ENCODE data around the gene CAMK1D.

CAMK1D gene

GRCh38 chr10:12658526-12658925 lies 309.2 kb downstream of the CAMK1D start:
- no peak for DNase-seq (ENCODE audit: low read depth)

GRCh38 chr10:12659706-12660105 lies 310.4 kb downstream of the CAMK1D start:
- DNase-seq (ENCODE audit: low read depth), result no peak

DNA sequence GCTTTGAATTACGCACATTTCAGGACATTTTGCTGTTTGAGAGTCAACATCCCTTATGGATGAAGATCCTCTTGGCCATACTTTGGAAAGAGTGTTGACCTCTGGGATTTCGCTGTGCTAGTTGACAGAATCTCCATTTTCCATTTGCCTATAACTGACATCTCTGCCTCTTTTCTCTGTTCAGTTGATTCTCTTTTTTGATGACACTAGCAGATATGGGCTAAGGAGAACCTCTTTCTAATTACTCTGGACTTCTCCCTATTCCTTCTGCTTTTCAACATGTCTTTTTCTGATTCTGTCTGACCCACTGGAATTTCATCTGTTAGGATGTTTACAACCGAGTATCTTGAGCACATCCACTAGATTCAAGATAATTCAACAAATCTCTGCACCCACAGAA lies 311.5 kb downstream of the CAMK1D start:
- DNase-seq (ENCODE audit: low read depth), result no peak

GRCh38 chr10:12661671-12662070 lies 312.3 kb downstream of the CAMK1D start:
- DNase-seq (ENCODE audit: low read depth), result no peak

- DNase-seq (ENCODE audit: low read depth), result no peak
Observed at GRCh38 chr10:12663863-12664262, 314.5 kb downstream of the CAMK1D start.

DNA sequence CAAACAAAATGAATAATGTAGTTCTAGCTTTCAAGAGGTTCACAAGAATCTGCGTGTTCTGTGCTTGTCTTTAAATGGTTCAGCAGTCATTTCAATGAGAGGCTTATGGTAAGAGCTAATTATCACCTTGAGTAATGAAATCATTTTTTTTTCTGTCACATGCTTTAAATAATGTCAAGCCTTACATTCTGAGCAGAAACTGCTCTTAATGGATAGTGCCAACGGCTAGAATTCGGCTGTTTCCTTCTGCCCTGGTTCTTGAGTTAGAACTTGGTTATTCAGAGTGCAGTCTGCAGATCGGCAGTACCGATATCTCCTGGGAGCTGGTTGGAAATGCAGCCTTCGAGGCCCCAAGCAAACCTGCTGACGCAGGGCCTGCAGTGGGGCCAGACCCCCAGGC lies 316.2 kb downstream of the CAMK1D start:
- no peak for DNase-seq (ENCODE audit: low read depth)

- no peak for DNase-seq (ENCODE audit: low read depth)
Observed at GRCh38 chr10:12667052-12667451, 317.7 kb downstream of the CAMK1D start.

GRCh38 chr10:12668634-12669033 lies 319.3 kb downstream of the CAMK1D start:
- DNase-seq (ENCODE audit: low read depth), result no peak

GRCh38 chr10:12670004-12670403 lies 320.7 kb downstream of the CAMK1D start:
- no peak for DNase-seq (ENCODE audit: low read depth)

DNA sequence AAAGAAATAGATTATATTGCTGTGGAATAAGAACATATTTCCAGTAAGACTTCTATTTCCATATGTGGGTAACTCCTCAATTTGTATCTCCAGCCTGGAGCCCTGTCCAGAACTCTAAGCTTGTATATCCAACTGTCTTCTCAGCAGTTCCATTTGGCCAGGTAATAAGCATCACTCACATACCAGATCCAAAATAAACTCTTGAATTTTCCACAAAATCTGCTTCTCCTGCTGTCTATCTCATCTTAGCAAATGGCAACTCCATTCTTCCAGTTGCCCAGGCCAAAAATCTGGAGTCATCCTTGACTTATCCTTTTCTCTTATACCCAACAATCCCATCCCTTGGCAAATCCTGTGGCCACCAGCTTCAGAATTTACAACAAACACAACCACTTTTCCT lies 325.8 kb downstream of the CAMK1D start:
- no peak for DNase-seq (ENCODE audit: low read depth)

GRCh38 chr10:12679636-12680035 lies 330.3 kb downstream of the CAMK1D start:
- DNase-seq (ENCODE audit: low read depth), result no peak

GRCh38 chr10:12681252-12681651 lies 331.9 kb downstream of the CAMK1D start:
- DNase-seq (ENCODE audit: low read depth), result no peak

DNA sequence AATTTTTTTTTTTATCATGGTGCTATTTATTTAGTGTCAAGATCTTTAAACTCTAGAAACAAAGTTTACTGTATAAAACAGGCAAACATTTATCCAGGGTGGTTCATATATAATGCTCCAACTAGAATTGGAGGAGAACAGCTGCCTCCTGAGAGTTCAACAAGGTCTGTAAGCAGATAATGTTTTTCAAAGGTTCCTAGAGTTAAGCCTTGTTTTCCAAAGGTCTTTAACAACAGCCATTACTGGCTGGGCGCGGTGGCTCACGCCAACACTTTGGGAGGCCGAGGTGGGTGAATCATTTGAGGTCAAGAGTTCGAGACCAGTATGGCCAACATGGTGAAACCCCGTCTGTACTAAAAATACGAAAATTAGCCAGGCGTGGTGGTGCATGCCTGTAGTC lies 335.4 kb downstream of the CAMK1D start:
- DNase-seq (ENCODE audit: low read depth), result no peak

DNA sequence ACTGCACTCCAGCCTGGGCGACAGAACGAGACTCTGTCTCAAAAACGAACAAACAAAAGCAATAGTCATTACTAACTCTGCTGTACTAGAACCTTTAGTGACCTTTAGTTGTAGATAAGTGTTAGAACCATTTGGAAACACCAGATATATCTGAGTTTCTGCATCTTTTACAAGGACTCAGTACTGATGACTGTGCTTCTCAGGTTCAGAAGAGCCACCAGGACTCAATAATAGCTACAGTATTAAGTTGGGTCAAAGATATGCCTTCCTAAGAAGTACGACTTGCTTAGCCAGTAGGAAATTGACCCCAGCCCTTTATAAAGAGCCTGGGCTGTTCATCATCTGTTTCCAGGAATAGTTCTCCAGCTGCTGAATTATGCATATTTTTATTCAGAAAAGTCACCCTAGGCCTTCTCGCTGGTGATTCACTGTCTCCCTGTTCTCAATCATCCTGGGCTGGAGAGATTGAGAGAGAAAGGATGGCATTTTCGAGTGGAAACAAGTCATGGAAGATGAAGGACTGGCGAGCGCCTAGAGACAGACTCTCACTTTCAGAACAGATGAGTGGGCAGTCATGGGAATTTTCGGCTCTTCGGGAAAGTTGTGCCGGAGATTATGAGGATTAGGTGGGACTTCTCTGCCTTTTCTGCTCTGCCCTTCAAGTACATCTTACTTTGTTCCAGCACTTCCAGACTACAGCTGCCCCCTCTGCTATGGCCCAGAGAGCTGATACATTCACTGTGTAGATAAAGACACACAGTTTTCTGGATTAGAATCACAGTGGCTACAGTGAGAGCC lies 336.1 kb downstream of the CAMK1D start:
- DNase-seq (ENCODE audit: low read depth), result no peak

- DNase-seq (ENCODE audit: low read depth), result no peak
Observed at GRCh38 chr10:12687996-12688395, 338.6 kb downstream of the CAMK1D start.

DNA sequence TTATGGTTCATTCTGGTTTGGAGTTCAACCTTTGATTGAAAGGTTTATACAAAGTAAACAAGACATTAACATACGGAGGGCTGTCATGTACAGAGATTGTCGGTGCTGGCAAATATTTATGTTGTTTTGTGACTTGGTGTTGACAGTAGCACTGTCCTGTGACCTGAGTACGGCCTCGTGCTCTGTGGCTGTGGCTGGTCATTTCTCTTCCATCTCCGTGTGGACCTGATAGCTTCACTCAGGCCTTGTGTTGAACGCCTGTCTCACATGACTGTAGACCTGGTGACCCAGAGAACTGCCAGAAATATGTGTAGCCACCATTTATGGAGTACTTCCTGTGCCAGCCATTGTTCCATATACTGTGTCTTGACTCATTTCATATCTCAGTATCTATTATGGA lies 340.5 kb downstream of the CAMK1D start:
- DNase-seq (ENCODE audit: low read depth), result no peak

DNA sequence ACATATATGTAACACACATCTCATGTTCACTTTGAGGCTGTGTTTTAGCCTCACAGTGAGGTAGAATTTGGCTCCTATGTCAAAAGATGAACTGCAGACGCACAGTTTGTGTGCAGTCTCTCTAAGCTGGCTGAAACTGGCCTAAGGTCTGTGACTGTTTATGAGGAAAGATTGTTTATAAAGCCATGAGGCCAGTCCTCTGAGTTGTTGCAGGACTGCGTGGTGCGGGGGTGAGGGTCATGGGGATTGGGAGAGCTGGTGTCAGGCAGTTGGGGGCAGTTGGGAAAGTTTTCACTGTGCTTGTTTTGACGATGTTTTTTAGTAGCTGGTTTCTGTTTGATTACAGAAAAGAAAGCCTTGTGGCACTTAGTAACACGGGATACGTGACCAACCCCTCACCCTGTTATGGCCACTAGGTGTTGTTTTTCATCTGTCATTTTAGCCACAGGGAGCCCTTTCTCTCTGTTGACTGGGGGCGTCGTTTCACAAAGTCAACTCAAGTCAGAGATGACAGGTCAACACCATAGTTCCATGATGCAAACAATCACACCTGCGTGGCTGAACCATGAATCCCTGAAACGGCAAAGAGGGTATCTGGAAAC lies 341.3 kb downstream of the CAMK1D start:
- DNase-seq (ENCODE audit: low read depth), result no peak

- no peak for DNase-seq (ENCODE audit: low read depth)
Observed at GRCh38 chr10:12691596-12691995, 342.2 kb downstream of the CAMK1D start.

DNA sequence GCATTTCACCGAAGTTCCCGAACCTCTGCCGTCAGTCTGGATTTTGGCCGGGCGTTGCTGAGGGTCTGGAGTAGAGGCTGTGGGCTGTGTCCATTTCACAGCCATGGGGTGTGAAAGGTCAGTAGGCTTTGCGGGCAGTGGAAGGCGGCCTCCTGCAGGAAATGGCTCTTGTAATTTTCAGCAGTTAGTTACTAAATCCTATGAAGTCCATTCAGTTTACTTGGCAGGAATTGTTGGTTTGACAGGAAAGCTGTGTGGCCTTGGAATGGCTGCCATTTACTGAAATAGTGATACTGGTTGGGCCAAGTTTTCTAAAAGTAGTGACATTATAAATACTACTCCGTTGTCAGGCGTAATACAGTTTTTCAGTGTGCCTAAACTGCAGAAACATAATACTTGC lies 348.4 kb downstream of the CAMK1D start:
- no peak for DNase-seq (ENCODE audit: low read depth)

GRCh38 chr10:12699258-12699700 lies 349.9 kb downstream of the CAMK1D start:
- no peak for DNase-seq (ENCODE audit: low read depth)

DNA sequence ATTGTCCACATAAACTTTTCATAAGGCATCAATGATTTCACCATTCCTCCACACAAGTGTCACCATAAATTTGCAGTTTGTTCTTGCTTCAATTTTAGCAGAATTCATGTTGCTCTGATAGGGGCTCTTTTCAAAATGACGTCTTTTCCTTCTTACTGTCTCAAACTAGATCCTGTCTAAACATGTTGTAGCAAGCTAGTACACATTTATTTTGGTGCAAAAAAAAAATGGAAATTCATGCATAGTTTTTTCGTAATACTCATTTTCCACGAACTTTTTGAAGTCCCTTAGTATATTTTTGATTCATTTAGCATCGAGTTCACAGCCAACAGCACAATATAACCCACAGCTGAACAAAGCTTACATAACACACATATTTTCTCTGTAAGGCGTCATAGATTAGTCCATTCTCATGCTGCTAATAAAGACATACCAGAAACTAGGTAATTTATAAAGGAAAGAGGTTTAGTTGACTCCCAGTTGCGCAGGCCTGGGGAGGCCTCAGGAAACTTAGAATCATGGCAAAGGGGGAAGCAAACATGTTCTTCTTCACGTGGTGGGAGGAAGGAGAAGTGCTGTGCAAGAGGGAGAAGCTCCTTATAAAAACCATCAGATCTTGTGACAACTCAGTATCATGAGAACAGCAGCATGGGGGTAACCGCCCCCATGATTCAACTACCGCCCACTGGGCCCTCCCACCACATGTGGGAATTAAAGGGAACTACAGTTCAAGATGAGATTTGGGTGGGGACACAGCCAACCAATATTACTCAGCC lies 350.6 kb downstream of the CAMK1D start:
- DNase-seq (ENCODE audit: low read depth), result no peak

GRCh38 chr10:12700557-12700874 lies 351.2 kb downstream of the CAMK1D start:
- no peak for DNase-seq (ENCODE audit: low read depth)

- no peak for DNase-seq (ENCODE audit: low read depth)
Observed at GRCh38 chr10:12701696-12702095, 352.3 kb downstream of the CAMK1D start.

Measured in activated T-cell treated with anti-CD3 and anti-CD28 coated beads for 1 hour (primary cell).